Measurements from ENCODE around the gene PLAAT2.
"Not testable (repeated sequence)": the region's sequence is repeated elsewhere in the genome, so short reads cannot be mapped to it uniquely, and the experiment has no call there.

Gene PLAAT2

GRCh38 chr11:63574856-63575602 lies 11.8 kb upstream of the PLAAT2 start:
- no peak for DNase-seq

- peak; percentile 7 for DNase-seq
These were observed 11.0 kb upstream of the PLAAT2 start for GRCh38 chr11:63573881-63574855.

DNA sequence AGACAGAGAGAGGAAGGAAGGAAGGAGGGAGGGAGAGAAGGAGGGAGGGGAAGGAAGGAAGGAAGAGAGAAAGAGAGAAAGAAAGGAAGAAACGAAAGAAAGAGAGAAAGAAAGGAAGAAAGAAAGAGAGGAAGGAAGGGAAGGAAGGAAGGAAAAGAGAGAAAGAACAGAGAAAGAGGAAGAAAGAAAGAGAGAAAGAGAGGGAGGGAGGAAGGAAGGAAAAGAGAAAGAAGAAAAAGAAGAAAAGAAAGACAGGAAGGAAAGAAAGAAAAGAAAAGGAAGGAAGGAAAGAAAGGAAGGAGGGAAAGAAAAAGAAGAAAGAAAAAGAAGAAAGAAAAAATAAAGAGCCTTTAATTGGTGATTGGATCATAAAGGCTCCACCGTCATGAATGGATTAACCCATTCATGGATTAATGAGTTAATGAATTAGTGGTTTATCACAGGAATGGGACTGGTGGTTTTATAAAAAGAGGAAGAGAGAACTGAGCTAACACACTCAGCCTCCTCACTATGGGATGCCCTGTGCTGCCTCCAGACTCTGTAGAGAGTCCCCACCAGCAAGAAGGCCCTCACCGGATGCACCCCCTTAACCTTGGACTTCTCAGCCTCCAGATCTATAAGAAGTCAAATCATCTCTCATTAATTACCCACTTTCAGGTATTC lies 9.0 kb upstream of the PLAAT2 start:
- DNase-seq, result no peak

- DNase-seq, result no peak
These were observed 6.4 kb upstream of the PLAAT2 start for GRCh38 chr11:63569570-63569969.

DNA sequence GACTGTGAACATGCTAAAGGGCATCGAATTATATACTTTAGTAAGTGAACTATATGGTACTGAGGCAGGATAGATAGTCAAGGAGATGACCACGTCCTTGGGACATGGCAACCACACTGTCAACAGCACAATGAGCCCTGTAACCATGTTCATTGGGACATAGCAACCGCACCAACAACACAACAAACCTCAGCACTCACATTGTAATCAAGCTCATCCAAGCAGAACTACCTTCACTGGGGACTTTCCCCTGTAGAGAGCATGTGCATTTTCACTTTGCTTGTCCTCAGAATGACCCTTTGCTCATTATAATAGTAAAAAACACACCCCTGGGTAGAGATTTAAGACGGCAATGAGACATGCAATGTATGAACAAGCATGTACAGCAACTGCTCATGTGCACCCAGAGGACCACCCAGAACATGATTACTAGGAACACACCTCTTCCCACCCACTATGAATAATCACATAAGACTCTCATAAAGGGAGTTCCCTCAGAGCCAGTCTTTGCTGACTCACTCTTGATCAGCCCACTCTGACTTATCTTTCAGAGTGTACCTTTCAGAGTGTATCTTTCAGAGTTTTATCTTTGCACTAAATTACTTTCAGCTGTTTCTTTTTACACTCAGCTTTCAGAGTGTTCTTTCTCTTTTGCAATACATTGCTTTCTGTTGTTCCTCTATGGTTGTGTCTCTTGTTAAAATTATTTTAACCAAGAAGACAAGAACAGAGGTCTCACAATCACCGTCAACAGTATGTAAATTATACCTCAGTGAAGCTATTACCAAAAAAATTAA lies 4.1 kb upstream of the PLAAT2 start:
- DNase-seq, result peak; percentile 41

GRCh38 chr11:63564784-63565350 lies 1.7 kb upstream of the PLAAT2 start:
- DNase-seq, result no peak

DNA sequence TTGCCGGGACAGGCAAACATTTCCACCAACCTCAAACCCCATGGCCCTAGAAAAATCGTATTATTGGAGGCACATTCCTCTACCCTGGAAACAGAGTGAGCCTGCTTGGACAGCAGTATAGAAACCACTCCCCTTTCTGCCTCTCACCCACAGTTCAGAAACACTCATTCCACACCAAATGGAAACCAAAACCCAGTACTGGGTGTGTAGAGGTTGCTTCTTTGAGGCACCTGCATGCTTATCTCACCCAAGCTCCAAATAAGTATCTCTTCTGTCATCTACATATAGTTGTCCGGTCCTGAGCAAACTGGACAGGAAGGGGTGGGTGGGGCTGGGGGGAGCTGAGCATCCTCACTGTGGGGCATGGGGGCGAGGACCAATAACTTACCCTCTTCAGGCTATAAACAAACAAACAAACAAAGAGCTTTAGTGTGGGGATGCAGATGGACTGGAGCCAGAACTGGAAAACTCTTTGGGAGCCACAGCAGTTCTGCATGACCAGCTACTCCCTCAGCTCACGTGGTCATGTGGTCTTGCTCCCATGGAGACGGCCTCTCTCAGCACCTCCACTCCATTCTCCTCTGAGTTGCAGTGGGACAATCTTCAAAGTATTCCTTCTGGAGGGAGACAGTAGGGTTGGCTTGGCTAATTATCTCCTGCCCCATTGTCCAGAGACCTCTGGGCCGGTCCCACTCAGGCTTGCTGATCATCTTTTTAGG lies 1.0 kb upstream of the PLAAT2 start:
- DNase-seq, result peak; percentile 90

GRCh38 chr11:63560506-63561180 lies 2.5 kb downstream of the PLAAT2 start:
- DNase-seq, result peak; percentile 25

- DNase-seq, result no peak
These were observed 4.6 kb downstream of the PLAAT2 start for GRCh38 chr11:63558459-63559157.

DNA sequence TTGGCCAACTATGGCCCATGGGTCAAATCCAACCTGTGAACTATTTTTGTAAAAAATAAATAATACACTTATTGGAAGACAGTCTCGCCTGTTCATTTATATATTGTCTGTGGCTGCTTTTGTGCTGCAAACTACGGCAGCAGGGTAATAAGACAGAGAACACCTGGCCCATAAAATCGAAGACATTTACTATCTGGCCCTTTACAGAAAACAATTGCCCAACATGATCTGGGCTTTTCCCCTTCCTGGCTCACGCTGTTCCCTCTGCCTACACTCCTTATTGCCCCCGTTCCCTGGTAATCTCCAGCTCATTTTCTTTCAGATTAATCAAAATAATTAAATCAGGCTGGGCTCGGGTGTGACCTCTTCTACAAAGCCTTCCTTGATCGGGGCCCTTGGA lies 5.6 kb downstream of the PLAAT2 start:
- no peak for DNase-seq

- DNase-seq, result no peak
These were observed 6.7 kb downstream of the PLAAT2 start for GRCh38 chr11:63556404-63557013.

GRCh38 chr11:63554877-63555223 lies 8.3 kb downstream of the PLAAT2 start:
- no peak for DNase-seq

- DNase-seq, result no peak
These were observed 9.4 kb downstream of the PLAAT2 start for GRCh38 chr11:63553759-63554158.

- no peak for DNase-seq
These were observed 10.3 kb downstream of the PLAAT2 start for GRCh38 chr11:63552921-63553320.

GRCh38 chr11:63551889-63552266 lies 11.3 kb downstream of the PLAAT2 start:
- DNase-seq, result no peak

DNA sequence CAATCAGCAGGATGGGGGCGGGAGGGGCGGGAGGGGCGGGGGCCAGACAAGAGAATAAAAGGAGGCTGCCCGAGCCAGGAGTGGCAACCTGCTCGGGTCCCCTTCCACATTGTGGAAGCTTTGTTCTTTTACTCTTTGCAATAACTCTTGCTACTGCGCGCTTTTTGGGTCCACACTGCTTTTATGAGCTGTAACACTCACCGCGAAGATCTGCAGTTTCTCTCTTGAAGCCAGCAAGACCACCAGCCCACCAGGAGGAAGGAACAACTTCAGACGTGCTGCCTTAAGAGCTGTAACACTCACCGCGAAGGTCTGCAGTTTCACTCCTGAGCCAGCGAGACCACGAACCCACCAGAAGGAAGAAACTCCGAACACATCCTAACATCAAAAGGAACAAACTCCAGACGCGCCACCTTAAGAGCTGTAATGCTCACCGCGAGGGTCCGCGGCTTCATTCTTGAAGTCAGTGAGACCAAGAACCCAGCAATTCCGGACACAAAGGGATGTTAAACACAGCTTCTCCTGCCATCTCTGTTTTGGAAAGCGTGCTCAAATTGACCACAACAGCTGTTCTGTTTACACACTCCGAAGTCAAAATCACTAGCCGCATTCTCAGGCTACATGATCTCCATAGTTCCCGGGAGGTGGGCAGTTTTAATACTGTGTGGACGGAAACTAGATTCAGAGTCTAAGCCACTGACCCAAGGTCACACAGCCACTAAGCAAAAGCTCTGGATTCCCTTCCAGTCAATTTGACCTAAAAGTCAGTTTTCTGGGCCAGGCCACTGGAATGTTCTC lies 11.9 kb downstream of the PLAAT2 start:
- DNase-seq, result no peak

- DNase-seq, result not testable (repeated sequence)
These were observed 13.0 kb downstream of the PLAAT2 start for GRCh38 chr11:63550156-63550700.

GRCh38 chr11:63549411-63549810 lies 13.8 kb downstream of the PLAAT2 start:
- no peak for DNase-seq

DNA sequence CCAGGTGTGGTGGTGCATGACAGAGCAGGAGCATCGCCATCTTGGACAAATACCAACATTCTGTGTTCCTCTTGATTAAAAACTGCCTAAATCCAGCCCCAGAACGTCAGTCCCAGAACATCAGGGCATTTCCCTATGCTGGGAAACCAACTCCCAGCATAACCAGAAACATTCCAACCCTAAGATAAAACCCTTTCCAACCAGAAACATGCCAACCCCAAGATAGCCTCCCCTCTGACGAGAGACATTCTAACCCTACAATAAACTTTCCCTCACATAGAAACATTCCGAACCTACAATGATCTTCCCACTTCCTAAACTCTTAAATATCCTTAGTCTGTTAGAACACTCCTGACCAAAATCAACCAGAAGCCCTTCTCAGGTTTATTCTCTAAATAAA lies 15.0 kb downstream of the PLAAT2 start:
- no peak for DNase-seq
